Mesendoderm (in vitro differentiated cells): ENCODE measurements around the gene DHX16.

Experiments used
- DNase-seq: peaks from one replicate; pipeline ENCODE4 v3.0.0; 2013
- H2AK5ac ChIP-seq: 2 replicates; pipeline ENCODE4 v1.6.1; 2013; ENCODE audit warnings: low read length, inconsistent platforms
- H2BK120ac ChIP-seq: 2 replicates; pipeline ENCODE4 v1.6.1; 2013; ENCODE audit warnings: low read depth, mild to moderate bottlenecking, low read length, moderate library complexity, mixed read lengths
- H2BK15ac ChIP-seq: replicated peaks from 2 replicates; pipeline ENCODE4 v1.6.1; 2013; ENCODE audit warnings: low read depth, mild to moderate bottlenecking, moderate library complexity
- H2BK5ac ChIP-seq: 2 replicates; pipeline ENCODE4 v1.6.1; 2013; ENCODE audit warnings: low read length, inconsistent platforms
- H3K18ac ChIP-seq: 2 replicates; pipeline ENCODE4 v1.6.1; 2013; ENCODE audit warnings: mild to moderate bottlenecking, low read length, mixed read lengths
- H3K23ac ChIP-seq: one replicate; pipeline ENCODE4 v1.6.1; 2013; ENCODE audit warnings: low read length
- H3K27ac ChIP-seq: 2 replicates; pipeline ENCODE4 v1.5.1; 2013; ENCODE audit warnings: low read depth, mild to moderate bottlenecking, inconsistent platforms, low read length, moderate library complexity
- H3K27me3 ChIP-seq: 2 replicates; pipeline ENCODE4 v1.6.1; 2013; ENCODE audit warnings: low read length, control low read depth, mild to moderate bottlenecking, inconsistent platforms; ENCODE audit not compliant: insufficient read depth, poor library complexity
- H3K36me3 ChIP-seq: 2 replicates; pipeline ENCODE4 v1.6.1; 2013; ENCODE audit warnings: low read length, inconsistent platforms; ENCODE audit not compliant: control insufficient read depth, insufficient read depth
- H3K4ac ChIP-seq: one replicate; pipeline ENCODE4 v1.6.1; 2013; ENCODE audit warnings: low read depth, mild to moderate bottlenecking, low read length, moderate library complexity
- H3K4me1 ChIP-seq: 2 replicates; pipeline ENCODE4 v1.6.1; 2013; ENCODE audit warnings: low read depth, low read length, inconsistent platforms; ENCODE audit not compliant: control insufficient read depth
- H3K4me2 ChIP-seq: 2 replicates; pipeline ENCODE4 v1.6.1; 2013; ENCODE audit warnings: low read length
- H3K4me3 ChIP-seq: 2 replicates; pipeline ENCODE4 v1.5.1; 2013; ENCODE audit warnings: mild to moderate bottlenecking, low read length
- H3K56ac ChIP-seq: one replicate; pipeline ENCODE4 v1.6.1; 2013; ENCODE audit warnings: low read length
- H3K79me1 ChIP-seq: 2 replicates; pipeline ENCODE4 v1.6.1; 2013; ENCODE audit warnings: low read length, inconsistent platforms
- H3K79me2 ChIP-seq: 2 replicates; pipeline ENCODE4 v1.6.1; 2013; ENCODE audit warnings: mild to moderate bottlenecking, low read length; ENCODE audit not compliant: control insufficient read depth, insufficient read depth
- H3K9ac ChIP-seq: 2 replicates; pipeline ENCODE4 v1.6.1; 2013; ENCODE audit warnings: low read length, inconsistent platforms
- H4K5ac ChIP-seq: one replicate; pipeline ENCODE4 v1.6.1; 2013; ENCODE audit warnings: low read length
- H4K8ac ChIP-seq: one replicate; pipeline ENCODE4 v1.6.1; 2013; ENCODE audit warnings: low read depth, mild to moderate bottlenecking, control low read depth, low read length, moderate library complexity
- WGBS: extraction: QIAGEN DNeasy Blood & Tissue Kit; methylation state at CpG from one replicate; pipeline ENCODE4 v1.1.7; 2013; ENCODE audit warnings: low lambda C conversion rate, missing lambda C conversion rate; ENCODE audit not compliant: insufficient coverage; ENCODE audit errors: extremely low coverage; 5-methylcytosine and 5-hydroxymethylcytosine counted together

The DHX16 gene

DNA sequence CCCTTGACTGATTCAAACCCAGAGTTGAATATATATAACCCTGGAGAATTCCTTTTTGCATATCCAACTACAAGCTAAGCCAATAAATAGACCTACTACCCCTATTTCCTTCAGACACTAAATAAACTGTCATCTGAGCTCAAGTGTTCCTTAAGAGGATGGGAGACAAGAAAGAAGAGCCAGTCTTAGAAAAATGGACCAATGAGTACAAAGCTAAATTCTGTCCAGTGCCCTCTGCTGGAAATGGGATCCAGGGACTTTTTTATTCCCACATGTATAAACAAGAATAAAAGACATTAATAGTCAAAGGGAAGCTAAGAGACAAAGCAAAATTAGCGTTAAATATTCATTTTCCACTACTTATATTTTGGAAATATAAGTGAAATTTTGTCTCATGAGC lies 60.6 kb downstream of the DHX16 start:
- DNase-seq: no peak
- Histone ChIP-seq H3K27ac (no peak overlapping the region), H3K4ac (no peak overlapping the region)

DNA sequence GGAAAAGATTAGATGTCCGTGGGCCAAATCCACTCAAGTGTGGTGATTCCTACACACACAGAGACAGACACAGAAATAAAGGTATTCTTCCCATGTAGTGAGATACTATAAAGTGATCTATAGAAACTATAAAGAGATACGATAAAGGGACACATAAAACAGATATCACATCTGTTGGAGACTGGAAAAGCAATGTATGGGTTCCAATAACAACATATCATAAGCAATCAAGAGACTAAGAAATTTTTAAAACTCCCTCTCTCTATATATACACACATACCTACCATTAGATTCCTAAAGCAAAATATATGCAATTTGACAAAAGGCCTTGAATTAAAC lies 61.0 kb downstream of the DHX16 start:
- Histone ChIP-seq H3K4me3 (no peak overlapping the region), H4K8ac (no peak overlapping the region), H3K36me3 (peaks cover 9% of the 10 kb centered on the region), H3K18ac (no peak overlapping the region), H3K4me2 (no peak overlapping the region), H3K4me1 (peaks cover 3% of the 10 kb centered on the region), H3K9ac (no peak overlapping the region), H3K56ac (no peak overlapping the region), H2BK120ac (no peak overlapping the region), H3K4ac (no peak overlapping the region), H3K27me3 (no peaks in the 10 kb centered on the region), H2BK5ac (no peak overlapping the region), H3K79me2 (peaks cover 10% of the 10 kb centered on the region), H4K5ac (no peak overlapping the region), H2BK15ac (no peak overlapping the region), H3K23ac (no peak overlapping the region), H3K27ac (no peak overlapping the region), H2AK5ac (no peak overlapping the region), H3K79me1 (peaks cover 5% of the 10 kb centered on the region)
- no CpG with 5 or more reads among the region's 2 CpGs for WGBS
- no peak for DNase-seq

More for the DNA sequence above, 60.6 kb downstream of the DHX16 start:
- H4K8ac ChIP-seq: no peak overlapping the region
- H2AK5ac ChIP-seq: no peak overlapping the region
- no peak overlapping the region for H3K4me3 ChIP-seq
- no peaks in the 10 kb centered on the region for H3K27me3 ChIP-seq
- H3K79me1 ChIP-seq: peaks cover 5% of the 10 kb centered on the region
- H4K5ac ChIP-seq: no peak overlapping the region
- H3K36me3 ChIP-seq: peaks cover 9% of the 10 kb centered on the region
- H2BK120ac ChIP-seq: no peak overlapping the region
- no peak overlapping the region for H2BK15ac ChIP-seq
- no peak overlapping the region for H3K9ac ChIP-seq
- H3K79me2 ChIP-seq: peaks cover 12% of the 10 kb centered on the region
- H2BK5ac ChIP-seq: no peak overlapping the region
- no peak overlapping the region for H3K4me2 ChIP-seq
- no CpG with 5 or more reads among the region's 1 CpG for WGBS
- peaks cover 3% of the 10 kb centered on the region for H3K4me1 ChIP-seq
- H3K18ac ChIP-seq: no peak overlapping the region
- H3K56ac ChIP-seq: no peak overlapping the region
- H3K23ac ChIP-seq: no peak overlapping the region

GRCh38 chr6:30611150-30611855 lies 61.5 kb downstream of the DHX16 start:
- peaks cover 5% of the 10 kb centered on the region for H3K79me1 ChIP-seq
- no peak overlapping the region for H2AK5ac ChIP-seq
- no peak overlapping the region for H3K56ac ChIP-seq
- H3K9ac ChIP-seq: no peak overlapping the region
- H4K8ac ChIP-seq: no peak overlapping the region
- DNase-seq: no peak
- H2BK5ac ChIP-seq: no peak overlapping the region
- no peak overlapping the region for H3K27ac ChIP-seq
- no peak overlapping the region for H3K18ac ChIP-seq
- peaks cover 5% of the 10 kb centered on the region for H3K79me2 ChIP-seq
- no peak overlapping the region for H2BK15ac ChIP-seq
- no peak overlapping the region for H3K23ac ChIP-seq
- no CpG with 5 or more reads among the region's 9 CpGs for WGBS
- peaks cover 11% of the 10 kb centered on the region for H3K36me3 ChIP-seq
- H3K4ac ChIP-seq: no peak overlapping the region
- H3K4me2 ChIP-seq: no peak overlapping the region
- no peaks in the 10 kb centered on the region for H3K27me3 ChIP-seq
- no peak overlapping the region for H2BK120ac ChIP-seq
- H4K5ac ChIP-seq: no peak overlapping the region
- H3K4me1 ChIP-seq: peaks cover 3% of the 10 kb centered on the region
- H3K4me3 ChIP-seq: no peak overlapping the region

GRCh38 chr6:30610065-30610464 lies 62.7 kb downstream of the DHX16 start:
- H2BK120ac ChIP-seq: no peak overlapping the region
- no peaks in the 10 kb centered on the region for H3K27me3 ChIP-seq
- H3K18ac ChIP-seq: no peak overlapping the region
- H3K9ac ChIP-seq: no peak overlapping the region
- no peak overlapping the region for H4K5ac ChIP-seq
- no peak overlapping the region for H3K23ac ChIP-seq
- no peak overlapping the region for H3K56ac ChIP-seq
- no peak overlapping the region for H4K8ac ChIP-seq
- H3K27ac ChIP-seq: no peak overlapping the region
- H3K4me2 ChIP-seq: no peak overlapping the region
- no peak overlapping the region for H2BK5ac ChIP-seq
- peaks cover 3% of the 10 kb centered on the region for H3K4me1 ChIP-seq
- DNase-seq: no peak
- H3K79me1 ChIP-seq: peaks cover 6% of the 10 kb centered on the region
- H3K4me3 ChIP-seq: no peak overlapping the region
- no peaks in the 10 kb centered on the region for H3K79me2 ChIP-seq
- no peak overlapping the region for H3K4ac ChIP-seq
- peaks cover 18% of the 10 kb centered on the region for H3K36me3 ChIP-seq
- H2AK5ac ChIP-seq: no peak overlapping the region
- WGBS: no CpG with 5 or more reads among the region's 4 CpGs
- no peak overlapping the region for H2BK15ac ChIP-seq

GRCh38 chr6:30603961-30604360 lies 68.8 kb downstream of the DHX16 start:
- no CpG with 5 or more reads among the region's 13 CpGs for WGBS

More at GRCh38 chr6:30603961-30604360, 68.8 kb downstream of the DHX16 start:
- no peaks in the 10 kb centered on the region for H3K27me3 ChIP-seq
- no peak overlapping the region for H3K4me3 ChIP-seq
- H3K56ac ChIP-seq: no peak overlapping the region
- H2BK15ac ChIP-seq: no peak overlapping the region
- H3K9ac ChIP-seq: no peak overlapping the region
- peaks cover 2% of the 10 kb centered on the region for H3K79me1 ChIP-seq
- H3K4me1 ChIP-seq: no peaks in the 10 kb centered on the region
- no peaks in the 10 kb centered on the region for H3K79me2 ChIP-seq
- no peak overlapping the region for H4K5ac ChIP-seq
- no peak overlapping the region for H3K18ac ChIP-seq
- no peak overlapping the region for H3K27ac ChIP-seq
- H3K4ac ChIP-seq: no peak overlapping the region
- no peak overlapping the region for H2AK5ac ChIP-seq
- H2BK120ac ChIP-seq: no peak overlapping the region
- H4K8ac ChIP-seq: no peak overlapping the region
- no peak overlapping the region for H3K23ac ChIP-seq
- peaks cover 41% of the 10 kb centered on the region for H3K36me3 ChIP-seq
- no peak overlapping the region for H2BK5ac ChIP-seq
- no peak overlapping the region for H3K4me2 ChIP-seq
- DNase-seq: no peak
